OCI-LY7 (cell line): ENCODE measurements around the gene PIP5K1A. TPM values are rescaled to one million over a fixed set of nuclear protein-coding genes. Genes with fewer than 3 reads are reported as not detected.

Experiments used
- BruUV-seq: library from RNA; stranded (reverse); fragments of 400-500 nt; replicated peaks from 2 replicates; lab custom pipeline; 2021; lab: Mats Ljungman, UMichigan
- CTCF ChIA-PET: fragments of 300-600 bp; sonication (Branson Sonifier 250); formaldehyde crosslinking; loops from one replicate; lab custom pipeline; 2022; ENCODE audit warnings: antibody characterized with exemption; ENCODE audit not compliant: unreplicated experiment; lab: Charles Lee
- POLR2A ChIA-PET: fragments of 300-600 bp; sonication (Branson Sonifier 250); formaldehyde crosslinking; loops from one replicate; lab custom pipeline; 2022; ENCODE audit warnings: antibody characterized with exemption; lab: Charles Lee
- DNase-seq: peaks from one replicate; pipeline ENCODE4 v3.0.0-alpha.2; 2015; ENCODE audit warnings: low spot score
- H2AFZ ChIP-seq: fragments of 200-600 bp; sonication (generic), shearing (Covaris generic); 2 replicates; pipeline ENCODE4 v1.6.1; 2014; ENCODE audit warnings: mild to moderate bottlenecking, antibody characterized with exemption, low read length, moderate library complexity
- H3K27ac ChIP-seq: fragments of 200-600 bp; sonication (generic); 2 replicates; pipeline ENCODE4 v1.5.1; 2014; ENCODE audit warnings: mixed run types, low read depth, mild to moderate bottlenecking, moderate library complexity, low read length, inconsistent platforms; ENCODE audit not compliant: poor library complexity, severe bottlenecking
- H3K36me3 ChIP-seq: fragments of 200-600 bp; sonication (generic); 2 replicates; pipeline ENCODE4 v1.6.1; 2014; ENCODE audit warnings: mild to moderate bottlenecking, antibody characterized with exemption, low read length, moderate library complexity, mixed read lengths; ENCODE audit not compliant: insufficient read depth
- H3K4me1 ChIP-seq: fragments of 200-600 bp; sonication (generic); 2 replicates; pipeline ENCODE4 v1.5.1; 2014; ENCODE audit warnings: mild to moderate bottlenecking, low read length; ENCODE audit not compliant: insufficient read depth, poor library complexity, severe bottlenecking
- H3K4me2 ChIP-seq: fragments of 200-600 bp; sonication (generic); 2 replicates; pipeline ENCODE4 v1.6.1; 2014; ENCODE audit warnings: mild to moderate bottlenecking, low read length
- H3K4me3 ChIP-seq: fragments of 200-600 bp; sonication (generic); 2 replicates; pipeline ENCODE4 v1.5.1; 2014; ENCODE audit warnings: mild to moderate bottlenecking, low read depth, low read length; ENCODE audit not compliant: poor library complexity, severe bottlenecking
- H3K79me2 ChIP-seq: fragments of 200-600 bp; sonication (generic); 2 replicates; pipeline ENCODE4 v1.6.1; 2016; ENCODE audit warnings: low read depth, mild to moderate bottlenecking, low read length, moderate library complexity, mixed read lengths; ENCODE audit not compliant: insufficient read depth
- H3K9me2 ChIP-seq: fragments of 200-600 bp; sonication (generic); 2 replicates; pipeline ENCODE4 v1.6.1; 2016; ENCODE audit warnings: mild to moderate bottlenecking, low read length, mixed read lengths; ENCODE audit not compliant: insufficient read depth
- H3K9me3 ChIP-seq: fragments of 200-600 bp; sonication (generic); 2 replicates; pipeline ENCODE4 v1.6.1; 2014; ENCODE audit warnings: mild to moderate bottlenecking, mixed run types, low read length, mixed read lengths
- H4K20me1 ChIP-seq: fragments of 200-600 bp; sonication (generic); 2 replicates; pipeline ENCODE4 v1.6.1; 2014; ENCODE audit warnings: mild to moderate bottlenecking, antibody characterized with exemption, low read length, moderate library complexity, mixed read lengths; ENCODE audit not compliant: insufficient read depth
- CTCF ChIP-seq: fragments of 200-600 bp; sonication (generic); conservative IDR thresholded peaks from 2 replicates; pipeline ENCODE4 v1.5.1; 2014; ENCODE audit warnings: mild to moderate bottlenecking, antibody characterized with exemption, low read length, moderate library complexity, mixed read lengths
- EZH2phosphoT487 ChIP-seq: fragments of 200-600 bp; sonication (generic); IDR thresholded peaks from 2 replicates; pipeline ENCODE4 v1.6.1; 2018; ENCODE audit warnings: low read depth, borderline replicate concordance, mild to moderate bottlenecking, mixed run types, antibody characterized with exemption, low read length, moderate library complexity, mixed read lengths
- intact Hi-C: fragments of 100-400 bp; cut with micrococcal nuclease; formaldehyde crosslinking; loops from one replicate; pipeline ENCODE4 v1.10.0; 2022; ENCODE audit not compliant: unreplicated experiment
- total RNA-seq, 2 experiments: library from RNA; depleted of rRNA in 1 of 2; stranded (reverse); fragments of >200 nt in 1 of 2; shearing (Covaris generic) in 1 of 2; gene quantifications; 2 replicates each; pipeline ENCODE4 v1.2.3, GENCODE V29; 2014 to 2022

The PIP5K1A gene
- total RNA-seq, 2 experiments from 2014 or later: 50.5 to 85.3 TPM

DNA sequence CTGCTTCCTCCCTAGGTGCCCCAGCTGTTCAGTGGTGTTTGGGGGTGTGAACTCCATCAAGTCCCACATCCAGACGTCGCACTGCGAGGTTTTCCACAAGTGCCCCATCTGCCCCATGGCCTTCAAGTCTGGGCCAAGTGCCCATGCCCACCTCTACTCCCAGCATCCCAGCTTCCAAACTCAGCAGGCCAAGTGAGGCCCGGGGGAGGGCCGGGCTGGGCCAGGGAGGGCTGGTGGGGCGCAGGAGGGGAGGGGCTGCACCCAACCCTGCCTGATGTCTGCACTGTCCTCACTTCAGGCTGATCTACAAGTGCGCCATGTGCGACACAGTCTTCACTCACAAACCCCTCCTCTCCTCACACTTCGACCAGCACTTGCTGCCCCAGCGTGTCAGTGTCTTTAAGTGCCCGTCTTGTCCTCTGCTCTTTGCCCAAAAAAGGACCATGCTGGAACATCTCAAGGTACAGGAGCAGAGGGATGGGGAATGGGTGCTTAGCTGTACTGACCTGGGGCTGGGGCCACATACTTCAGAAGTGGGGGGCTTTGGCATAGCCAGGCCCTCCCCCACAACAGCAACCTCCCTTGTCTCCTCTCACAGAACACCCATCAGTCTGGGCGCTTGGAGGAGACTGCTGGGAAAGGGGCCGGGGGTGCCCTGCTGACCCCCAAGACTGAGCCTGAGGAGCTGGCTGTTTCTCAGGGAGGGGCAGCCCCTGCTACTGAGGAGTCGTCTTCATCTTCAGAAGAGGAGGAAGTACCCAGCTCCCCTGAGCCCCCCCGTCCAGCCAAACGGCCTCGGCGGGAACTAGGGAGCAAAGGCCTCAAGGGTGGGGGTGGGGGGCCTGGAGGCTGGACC, 91.0 kb downstream of the PIP5K1A start:
- Histone ChIP-seq H3K9me3 (no peaks in the 10 kb centered on the region), H3K4me1 (peaks cover 3% of the 10 kb centered on the region), H4K20me1 (no peaks in the 10 kb centered on the region; the same call in 1 of the 2 replicates), H3K27ac (no peak overlapping the region), H3K4me3 (no peak overlapping the region), H3K36me3 (peaks cover 84% of the 10 kb centered on the region), H3K9me2 (no peaks in the 10 kb centered on the region), H3K79me2 (0 out of 2 replicates have a peak, but pooled peaks cover under 1% of the 10 kb centered on the region), H3K4me2 (no peak overlapping the region), H2AFZ (no peak overlapping the region)
- ChIA-PET POLR2A (no interaction called here), CTCF (no interaction called here)
- no TSS peak for BruUV-seq
- TF ChIP-seq CTCF (no peak), EZH2phosphoT487 (no peak)
- intact Hi-C loops: no loop called here
- DNase-seq: no peak

- intact Hi-C loops: no loop called here
- no peak for TF ChIP-seq CTCF
- no peak for TF ChIP-seq EZH2phosphoT487
- Histone ChIP-seq H3K4me2 (no peak overlapping the region), H3K9me3 (no peaks in the 10 kb centered on the region), H3K9me2 (no peaks in the 10 kb centered on the region), H3K4me1 (no peaks in the 10 kb centered on the region), H3K79me2 (no peaks in the 10 kb centered on the region), H3K27ac (no peak overlapping the region), H4K20me1 (no peaks in the 10 kb centered on the region; the same call in 1 of the 2 replicates), H3K36me3 (peaks cover 91% of the 10 kb centered on the region), H3K4me3 (no peak overlapping the region), H2AFZ (no peak overlapping the region)
- ChIA-PET POLR2A (no interaction called here), CTCF (no interaction called here)
- BruUV-seq: no TSS peak
- no peak for DNase-seq
Measured at GRCh38 chr1:151289991-151290708, 91.8 kb downstream of the PIP5K1A start.
